Transverse colon (tissue), 4 donors: Measurements from ENCODE around the gene GABARAPL2. TPM values are rescaled to one million over a fixed set of nuclear protein-coding genes. Genes with fewer than 3 reads are reported as not detected.

Experiments
- DNase-seq: peaks from one replicate; pipeline ENCODE4 v3.0.0-alpha.2; 2019
- H3K27ac ChIP-seq, 4 donors: fragments of 200-600 bp; sonication (generic); 2 replicates each; pipeline ENCODE4 v1.5.1; 2016 to 2018; ENCODE audit warnings: inconsistent platforms in 4 of 4
- H3K27me3 ChIP-seq: fragments of 200-600 bp; sonication (generic); 2 replicates; pipeline ENCODE4 v1.5.1; 2017; ENCODE audit warnings: inconsistent platforms
- H3K36me3 ChIP-seq, 4 donors: fragments of 200-600 bp; sonication (generic); 2 replicates each; pipeline ENCODE4 v1.5.1; 2017 to 2019; ENCODE audit warnings: inconsistent platforms in 4 of 4
- H3K4me1 ChIP-seq, 4 donors: fragments of 200-600 bp; sonication (generic); 2 replicates each; pipeline ENCODE4 v1.5.1; 2017 to 2020; ENCODE audit warnings: inconsistent platforms in 4 of 4
- H3K4me3 ChIP-seq, 4 donors: fragments of 200-600 bp; sonication (generic); 1 replicate in 1 of 4; 2 replicates in 3 of 4; pipeline versions ENCODE4 v1.5.1 to v1.6.1; 2017 to 2019; ENCODE audit warnings: inconsistent platforms in 4 of 4
- H3K9me3 ChIP-seq, 2 donors: fragments of 200-600 bp; sonication (generic); 2 replicates each; pipeline ENCODE4 v1.5.1; 2017 to 2019; ENCODE audit warnings: inconsistent platforms in 2 of 2
- CTCF ChIP-seq, 5 experiments: fragments of 200-600 bp in 3 of 5; fragments of 450-650 bp in 2 of 5; sonication (generic) in 3 of 5; IDR thresholded peaks; 1 replicate in 2 of 5; 2 replicates in 3 of 5; pipeline ENCODE4 v1.5.1; 2016 to 2017; ENCODE audit warnings: antibody characterized with exemption in 5 of 5, inconsistent platforms in 3 of 5, mild to moderate bottlenecking in 2 of 5, moderate library complexity in 1 of 5
- EP300 ChIP-seq: sonication (generic); formaldehyde crosslinking; IDR thresholded peaks from one replicate; pipeline ENCODE4 v1.6.1; 2017; ENCODE audit warnings: antibody characterized with exemption, low read depth
- POLR2A ChIP-seq: fragments of 450-650 bp; IDR thresholded peaks from one replicate; pipeline ENCODE4 v1.6.1; 2016; ENCODE audit warnings: antibody characterized with exemption, mild to moderate bottlenecking, moderate library complexity
- POLR2AphosphoS5 ChIP-seq, 3 donors: sonication (generic); formaldehyde crosslinking; IDR thresholded peaks; one replicate each; pipeline ENCODE4 v1.6.1; 2016; ENCODE audit warnings: antibody characterized with exemption in 3 of 3
- WGBS, 2 donors: methylation state at CpG; one replicate each; pipeline ENCODE4 v1.1.5; 2018; ENCODE audit warnings: low coverage in 1 of 2; 5-methylcytosine and 5-hydroxymethylcytosine counted together
- in situ Hi-C, 4 donors: fragments of 200-750 bp; cut with MboI; loops; one replicate each; pipeline versions ENCODE4 v1.15.0 to v1.15.1; 2017; ENCODE audit warnings: low sequenced_read_pairs in 3 of 4, low pct_ligation_motif_present in 1 of 4, low pct_unique_long_range_greater_than_20kb in 1 of 4
- intact Hi-C: fragments of 100-400 bp; cut with DNase I; formaldehyde crosslinking; loops from one replicate; pipeline ENCODE4 v1.15.1; 2023; ENCODE audit warnings: low total_unique reads
- total RNA-seq, 4 donors: library from RNA; depleted of rRNA; stranded (reverse); fragments of >200 nt; gene quantifications; one replicate each; pipeline ENCODE4 v1.1.0, GENCODE V29; 2016

Gene GABARAPL2
- total RNA-seq, 4 donors from 2014 or later: 40.0 to 128 (median 81.3) TPM

- in situ Hi-C loops (no loop called here), intact Hi-C loops (loop anchor here (2.0 kb wide), 1 partner anchor 56 kb away; the partner anchor contains the start of gene ADAT1)
- H3K9me3 ChIP-seq: no peaks in the 10 kb centered on the region
- peak; percentile 14 for DNase-seq
- TF ChIP-seq POLR2A (no peak), EP300 (no peak), POLR2AphosphoS5 (IDR thresholded peaks at IDR 0.05) (no peak), CTCF (IDR thresholded peaks at IDR 0.05) (no peak)
- peak overlapping the region; percentile 81 to 92 (median 84) for H3K4me3 ChIP-seq
- 2% methylated on average over 32 of the region's 32 CpGs; no CpG with 5 or more reads in 1 of the 2 donors for WGBS, 2 donors
- H3K4me1 ChIP-seq: peaks cover 12 to 55% (median 23%) of the 10 kb centered on the region in 4 donors
- H3K27me3 ChIP-seq: no peaks in the 10 kb centered on the region
- peaks cover 0 to 27% (median 12%) of the 10 kb centered on the region in 4 donors for H3K36me3 ChIP-seq
- peak overlapping the region; percentile 78 to 87 (median 85) for H3K27ac ChIP-seq
These were observed 628 bp downstream of the GABARAPL2 start for GRCh38 chr16:75566758-75567255.

GRCh38 chr16:75567911-75568310 is 1.7 kb downstream of the GABARAPL2 start:
- Histone ChIP-seq H3K27me3 (no peaks in the 10 kb centered on the region), H3K9me3 (no peaks in the 10 kb centered on the region), H3K4me3 (no peak overlapping the region), H3K36me3 (peaks cover 0 to 27% (median 13%) of the 10 kb centered on the region in 4 donors), H3K4me1 (peaks cover 12 to 55% (median 23%) of the 10 kb centered on the region in 4 donors), H3K27ac (no peak overlapping the region)
- intact Hi-C loops (loop anchor here (2.0 kb wide), 1 partner anchor 55 kb away; the partner anchor contains the start of gene ADAT1), in situ Hi-C loops (no loop called here)
- no peak for TF ChIP-seq CTCF (IDR thresholded peaks at IDR 0.05)
- DNase-seq: no peak
- WGBS, 2 donors: 85 to 100% methylated on average over 1 to 4 of the region's 4 CpGs

- Histone ChIP-seq H3K9me3 (no peaks in the 10 kb centered on the region), H3K4me1 (peaks cover 12 to 45% (median 18%) of the 10 kb centered on the region in 4 donors), H3K36me3 (peaks cover 0 to 43% (median 19%) of the 10 kb centered on the region in 4 donors), H3K27me3 (no peaks in the 10 kb centered on the region), H3K27ac (no peak overlapping the region), H3K4me3 (no peak overlapping the region)
- intact Hi-C loops (no loop called here), in situ Hi-C loops (no loop called here)
- DNase-seq: no peak
- TF ChIP-seq CTCF (IDR thresholded peaks at IDR 0.05): no peak
- TF ChIP-seq POLR2AphosphoS5 (IDR thresholded peaks at IDR 0.05): no peak
- no peak for TF ChIP-seq POLR2A
- 54 to 64% methylated on average over 5 of the region's 5 CpGs for WGBS, 2 donors
These were observed 4.4 kb downstream of the GABARAPL2 start for GRCh38 chr16:75570396-75571065.

GRCh38 chr16:75572864-75573542 is 6.8 kb downstream of the GABARAPL2 start:
- no peak overlapping the region for H3K27ac ChIP-seq
- WGBS, 2 donors: 88% methylated on average over 3 of the region's 3 CpGs; no CpG with 5 or more reads in 1 of the 2 donors
- DNase-seq: no peak
- H3K4me3 ChIP-seq: no peak overlapping the region
- no peaks in the 10 kb centered on the region for H3K27me3 ChIP-seq
- intact Hi-C loops: loop anchor here (1.0 kb wide), 1 partner anchor 9 kb away; no protein-coding TSS in a partner anchor
- in situ Hi-C loops: no loop called here
- H3K9me3 ChIP-seq: no peaks in the 10 kb centered on the region
- no peak for TF ChIP-seq EP300
- no peak for TF ChIP-seq POLR2AphosphoS5 (IDR thresholded peaks at IDR 0.05)
- no peak for TF ChIP-seq CTCF (IDR thresholded peaks at IDR 0.05)
- no peak for TF ChIP-seq POLR2A
- H3K4me1 ChIP-seq: peaks cover under 1 to 30% (median 4%) of the 10 kb centered on the region in 4 donors
- peaks cover 0 to 58% (median 21%) of the 10 kb centered on the region in 4 donors for H3K36me3 ChIP-seq
